GM12874 (cell line): ENCODE measurements around the gene MRPS26.

ENCODE experiments used
- TF ChIP-seq, protein P1 (sequence below): IDR thresholded peaks from 2 replicates; pipeline ENCODE4 v1.5.1; 2011; ENCODE audit warnings: low read depth, mild to moderate bottlenecking, control low read depth, low read length, moderate library complexity; ENCODE audit not compliant: insufficient read depth

Gene MRPS26

DNA sequence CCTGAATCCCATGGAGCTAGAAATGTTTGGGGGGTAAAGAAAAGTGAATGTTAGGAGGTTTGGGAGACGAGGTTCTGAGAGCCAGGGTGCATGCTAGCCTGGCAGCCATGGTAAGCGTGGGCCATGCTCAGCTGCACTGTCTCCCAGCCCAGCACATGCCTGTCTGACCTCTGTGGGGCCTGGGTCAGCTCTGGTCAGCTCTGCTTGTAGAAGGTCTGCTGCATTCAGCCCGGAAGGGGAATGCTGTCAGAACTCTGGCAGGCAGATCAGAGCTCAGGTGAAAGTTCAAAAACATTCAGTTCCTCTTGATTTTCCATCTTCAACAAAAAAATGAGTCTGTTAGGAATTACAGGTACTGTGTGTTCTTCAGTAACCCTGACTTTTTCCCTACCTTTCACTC lies 8.2 kb upstream of the MRPS26 start:
- TF ChIP-seq, protein P1, sequence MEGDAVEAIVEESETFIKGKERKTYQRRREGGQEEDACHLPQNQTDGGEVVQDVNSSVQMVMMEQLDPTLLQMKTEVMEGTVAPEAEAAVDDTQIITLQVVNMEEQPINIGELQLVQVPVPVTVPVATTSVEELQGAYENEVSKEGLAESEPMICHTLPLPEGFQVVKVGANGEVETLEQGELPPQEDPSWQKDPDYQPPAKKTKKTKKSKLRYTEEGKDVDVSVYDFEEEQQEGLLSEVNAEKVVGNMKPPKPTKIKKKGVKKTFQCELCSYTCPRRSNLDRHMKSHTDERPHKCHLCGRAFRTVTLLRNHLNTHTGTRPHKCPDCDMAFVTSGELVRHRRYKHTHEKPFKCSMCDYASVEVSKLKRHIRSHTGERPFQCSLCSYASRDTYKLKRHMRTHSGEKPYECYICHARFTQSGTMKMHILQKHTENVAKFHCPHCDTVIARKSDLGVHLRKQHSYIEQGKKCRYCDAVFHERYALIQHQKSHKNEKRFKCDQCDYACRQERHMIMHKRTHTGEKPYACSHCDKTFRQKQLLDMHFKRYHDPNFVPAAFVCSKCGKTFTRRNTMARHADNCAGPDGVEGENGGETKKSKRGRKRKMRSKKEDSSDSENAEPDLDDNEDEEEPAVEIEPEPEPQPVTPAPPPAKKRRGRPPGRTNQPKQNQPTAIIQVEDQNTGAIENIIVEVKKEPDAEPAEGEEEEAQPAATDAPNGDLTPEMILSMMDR, result no peak

GRCh38 chr20:3038454-3038853 lies 7.4 kb upstream of the MRPS26 start:
- TF ChIP-seq, protein P1, result no peak

GRCh38 chr20:3039426-3039825 lies 6.4 kb upstream of the MRPS26 start:
- TF ChIP-seq, protein P1, result no peak

GRCh38 chr20:3040086-3040485 lies 5.8 kb upstream of the MRPS26 start:
- TF ChIP-seq, protein P1, result no peak

DNA sequence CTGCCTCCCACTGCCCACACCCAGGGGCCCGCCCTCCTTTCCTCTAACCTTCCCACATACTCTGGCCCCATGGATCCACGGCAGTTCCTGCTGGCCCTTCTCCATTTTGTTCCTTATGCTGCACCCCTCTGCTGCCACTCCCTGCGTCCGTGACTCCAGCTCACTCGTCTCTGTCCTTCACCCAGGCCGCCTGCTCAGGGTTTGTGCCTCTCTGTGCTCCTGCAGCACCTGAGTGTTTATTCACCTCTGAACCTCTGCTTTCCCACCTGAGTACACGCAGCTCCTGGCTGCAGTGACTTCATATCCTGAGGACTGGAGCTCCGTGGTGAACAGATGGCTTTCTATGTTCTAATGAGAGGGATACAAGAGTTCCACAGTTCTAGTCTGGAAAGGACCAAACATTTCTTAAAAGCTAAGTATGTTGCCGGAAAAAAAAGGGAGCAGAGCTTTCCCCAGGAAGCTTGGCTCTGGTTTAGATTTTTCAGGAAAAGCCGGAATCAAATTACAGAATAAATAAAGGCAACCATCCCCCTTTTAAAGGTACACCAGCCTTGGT lies 3.9 kb upstream of the MRPS26 start:
- TF ChIP-seq, protein P1, result no peak

DNA sequence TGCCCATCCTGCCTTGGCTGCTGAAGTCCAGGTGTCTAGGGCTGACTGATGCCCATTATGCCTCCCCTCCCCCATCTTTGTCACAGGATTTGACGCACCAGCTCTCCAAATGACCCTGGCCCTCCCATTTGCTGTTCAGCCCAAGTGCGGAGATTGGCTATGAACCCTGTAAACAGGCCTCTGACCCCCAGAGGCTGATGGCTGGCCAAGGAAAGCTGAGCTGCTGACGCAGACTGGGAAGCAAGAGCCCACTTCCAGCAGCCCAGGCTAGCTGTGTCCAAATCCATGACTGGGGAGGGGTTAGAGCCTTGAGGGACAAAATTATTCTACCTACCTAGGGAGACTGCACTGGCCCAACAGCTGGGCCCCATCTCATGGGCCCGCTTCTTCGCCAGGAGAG lies 3.2 kb upstream of the MRPS26 start:
- TF ChIP-seq, protein P1, result no peak

DNA sequence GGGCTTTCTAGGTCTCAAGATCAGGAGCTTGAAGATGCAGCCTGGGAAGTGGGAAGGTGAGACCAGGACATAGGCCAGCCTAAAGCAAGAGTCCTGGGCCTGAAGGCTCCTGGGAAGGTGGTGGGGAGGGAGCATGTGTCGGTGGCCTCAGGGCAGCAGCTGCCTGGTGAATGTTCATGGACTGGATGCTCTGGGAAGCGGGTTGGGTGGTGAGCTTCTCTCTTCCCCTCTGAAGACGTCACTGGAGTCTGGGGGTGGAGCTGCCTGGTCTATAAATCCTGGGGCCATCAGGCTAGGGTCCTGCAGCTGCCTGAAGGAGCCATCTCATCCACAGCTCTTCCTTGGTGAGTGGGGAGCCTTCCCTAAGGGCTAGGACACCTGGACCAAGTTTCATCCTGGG lies 2.5 kb upstream of the MRPS26 start, which contains the start of gene GNRH2:
TSS of gene GNRH2 (plus strand) at position 301 of the 400 bp plus-strand sequence. CDS start 793 bp downstream, outside the sequence.
- TF ChIP-seq, protein P1, result no peak
